C4-2B (cell line): Measurements from ENCODE around the gene ZBTB49.

Experiments
- H3K27ac ChIP-seq: fragments of 450-650 bp; 2 replicates; pipeline ENCODE4 v1.5.1; 2017
- CTCF ChIP-seq: fragments of 450-650 bp; conservative IDR thresholded peaks from 2 replicates; pipeline ENCODE4 v1.5.1; 2017; ENCODE audit warnings: mild to moderate bottlenecking
- ZFX ChIP-seq: fragments of 450-650 bp; IDR thresholded peaks from 2 replicates; pipeline ENCODE4 v1.6.1; 2017

ZBTB49 gene

GRCh38 chr4:4323705-4324534 lies 33.9 kb downstream of the ZBTB49 start:
- TF ChIP-seq ZFX (no peak), CTCF (no peak)
- no peak overlapping the region for H3K27ac ChIP-seq

- TF ChIP-seq CTCF (no peak), ZFX (no peak)
- H3K27ac ChIP-seq: no peak overlapping the region
Observed at GRCh38 chr4:4325321-4325720, 35.3 kb downstream of the ZBTB49 start.

GRCh38 chr4:4326166-4326565 lies 36.1 kb downstream of the ZBTB49 start:
- H3K27ac ChIP-seq: no peak overlapping the region
- TF ChIP-seq ZFX (no peak), CTCF (no peak)

- TF ChIP-seq CTCF (peak; percentile 49; the same call in 1 of the 2 replicates), ZFX (no peak)
- no peak overlapping the region for H3K27ac ChIP-seq
Observed at GRCh38 chr4:4327652-4328121, 37.6 kb downstream of the ZBTB49 start.

GRCh38 chr4:4328206-4328605 lies 38.2 kb downstream of the ZBTB49 start:
- TF ChIP-seq CTCF (no peak), ZFX (no peak)
- H3K27ac ChIP-seq: no peak overlapping the region

- no peak for TF ChIP-seq ZFX
- TF ChIP-seq CTCF: no peak
Observed at GRCh38 chr4:4328840-4329239, 38.8 kb downstream of the ZBTB49 start.

GRCh38 chr4:4329496-4329895 lies 39.4 kb downstream of the ZBTB49 start:
- no peak overlapping the region for H3K27ac ChIP-seq
- no peak for TF ChIP-seq CTCF
- TF ChIP-seq ZFX: no peak

More at GRCh38 chr4:4328840-4329239, 38.8 kb downstream of the ZBTB49 start:
- H3K27ac ChIP-seq: no peak overlapping the region
